HEK293T (cell line): ENCODE data around the gene TTC1.

Source experiments
- ARNT ChIP-seq: fragments of 450-650 bp; IDR thresholded peaks from 2 replicates; pipeline ENCODE4 v1.6.1; 2017; ENCODE audit warnings: mild to moderate bottlenecking
- ELF4 ChIP-seq: fragments of 450-650 bp; IDR thresholded peaks from 2 replicates; pipeline ENCODE4 v1.6.1; 2017; ENCODE audit warnings: antibody characterized with exemption
- FOXA1 ChIP-seq: fragments of 450-650 bp; IDR thresholded peaks from 2 replicates; pipeline ENCODE4 v1.6.1; 2016; ENCODE audit warnings: mild to moderate bottlenecking
- FOXK2 ChIP-seq: fragments of 450-650 bp; IDR thresholded peaks from 2 replicates; pipeline ENCODE4 v1.6.1; 2016; ENCODE audit warnings: mild to moderate bottlenecking
- PKNOX1 ChIP-seq: fragments of 450-650 bp; IDR thresholded peaks from 2 replicates; pipeline ENCODE4 v1.6.1; 2016
- SP1 ChIP-seq: fragments of 450-650 bp; IDR thresholded peaks from 2 replicates; pipeline ENCODE4 v1.6.1; 2017
- TARDBP ChIP-seq: fragments of 450-650 bp; IDR thresholded peaks from 2 replicates; pipeline ENCODE4 v1.6.1; 2016
- ZNF384 ChIP-seq: fragments of 450-650 bp; IDR thresholded peaks from 2 replicates; pipeline ENCODE4 v1.6.1; 2016

GRCh38 chr5:160071516-160071915 lies 62.6 kb downstream of the TTC1 start:
- TF ChIP-seq ZNF384 (no peak), FOXK2 (no peak), PKNOX1 (no peak), FOXA1 (no peak), SP1 (no peak), ELF4 (no peak), ARNT (no peak), TARDBP (no peak)
